Measurements from ENCODE around the gene TMEM63B.

The TMEM63B gene

DNA sequence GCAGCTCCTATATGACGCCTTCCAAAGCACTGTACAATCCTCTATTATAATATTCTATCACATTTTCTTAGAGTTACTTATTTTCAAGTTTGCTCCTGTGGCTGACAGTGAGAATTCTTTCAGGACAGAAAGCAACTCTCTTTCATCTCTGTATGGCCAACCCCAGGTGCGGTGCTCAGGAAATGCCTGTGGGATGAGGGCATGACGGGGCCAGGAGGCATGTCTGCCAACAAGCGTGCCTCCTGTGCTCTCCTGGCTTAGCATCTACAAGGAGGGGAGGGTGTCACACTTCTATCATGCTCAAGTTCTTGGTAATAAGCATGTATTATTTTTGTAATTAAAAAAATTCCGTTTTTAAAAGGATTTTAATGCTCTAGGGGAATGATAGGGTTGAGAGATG lies 11.5 kb upstream of the TMEM63B start:
- H3K27ac ChIP-seq = no peak overlapping the region
- TF ChIP-seq, protein P1, sequence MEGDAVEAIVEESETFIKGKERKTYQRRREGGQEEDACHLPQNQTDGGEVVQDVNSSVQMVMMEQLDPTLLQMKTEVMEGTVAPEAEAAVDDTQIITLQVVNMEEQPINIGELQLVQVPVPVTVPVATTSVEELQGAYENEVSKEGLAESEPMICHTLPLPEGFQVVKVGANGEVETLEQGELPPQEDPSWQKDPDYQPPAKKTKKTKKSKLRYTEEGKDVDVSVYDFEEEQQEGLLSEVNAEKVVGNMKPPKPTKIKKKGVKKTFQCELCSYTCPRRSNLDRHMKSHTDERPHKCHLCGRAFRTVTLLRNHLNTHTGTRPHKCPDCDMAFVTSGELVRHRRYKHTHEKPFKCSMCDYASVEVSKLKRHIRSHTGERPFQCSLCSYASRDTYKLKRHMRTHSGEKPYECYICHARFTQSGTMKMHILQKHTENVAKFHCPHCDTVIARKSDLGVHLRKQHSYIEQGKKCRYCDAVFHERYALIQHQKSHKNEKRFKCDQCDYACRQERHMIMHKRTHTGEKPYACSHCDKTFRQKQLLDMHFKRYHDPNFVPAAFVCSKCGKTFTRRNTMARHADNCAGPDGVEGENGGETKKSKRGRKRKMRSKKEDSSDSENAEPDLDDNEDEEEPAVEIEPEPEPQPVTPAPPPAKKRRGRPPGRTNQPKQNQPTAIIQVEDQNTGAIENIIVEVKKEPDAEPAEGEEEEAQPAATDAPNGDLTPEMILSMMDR (conservative IDR thresholded peaks at IDR 0.05) = no peak
- TF ChIP-seq ZFX (IDR thresholded peaks at IDR 0.05) = no peak

DNA sequence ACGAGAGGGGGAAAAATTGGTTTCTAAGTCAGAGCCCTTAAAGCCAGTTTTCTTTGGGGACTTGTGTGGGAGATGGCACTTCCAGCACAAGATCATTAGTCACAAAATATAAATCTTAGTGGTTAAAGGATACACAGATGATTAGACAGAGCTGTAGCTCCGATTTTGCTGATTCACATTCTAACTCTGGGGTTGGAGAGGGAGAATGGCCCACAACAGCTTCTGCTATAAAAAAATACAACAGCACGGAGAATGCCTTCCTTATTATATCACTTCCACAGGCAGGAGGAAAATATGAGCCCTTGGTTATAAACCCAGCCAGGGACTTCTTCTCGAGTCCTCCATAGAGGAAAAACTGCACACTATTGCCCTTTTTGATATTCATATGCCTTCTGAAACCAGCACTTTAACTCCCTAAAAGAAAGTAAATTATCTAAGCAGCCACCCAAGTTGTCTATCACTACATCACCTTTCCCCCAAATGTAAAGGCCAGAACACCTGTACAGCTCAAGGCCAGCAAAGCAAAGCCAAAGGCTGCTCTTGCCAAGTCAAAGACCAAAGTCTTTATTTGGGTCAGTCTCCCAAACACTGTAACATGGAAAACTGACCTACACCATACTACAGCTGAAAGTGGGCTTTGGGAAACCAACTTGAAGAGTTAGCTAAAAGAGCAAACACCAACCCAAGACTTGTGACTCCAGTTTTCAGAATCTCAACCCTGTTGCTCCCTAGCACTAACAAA lies 10.5 kb upstream of the TMEM63B start:
- TF ChIP-seq ZFX (IDR thresholded peaks at IDR 0.05) = no peak
- TF ChIP-seq, protein P1 (conservative IDR thresholded peaks at IDR 0.05) = no peak
- no peak overlapping the region for H3K27ac ChIP-seq

DNA sequence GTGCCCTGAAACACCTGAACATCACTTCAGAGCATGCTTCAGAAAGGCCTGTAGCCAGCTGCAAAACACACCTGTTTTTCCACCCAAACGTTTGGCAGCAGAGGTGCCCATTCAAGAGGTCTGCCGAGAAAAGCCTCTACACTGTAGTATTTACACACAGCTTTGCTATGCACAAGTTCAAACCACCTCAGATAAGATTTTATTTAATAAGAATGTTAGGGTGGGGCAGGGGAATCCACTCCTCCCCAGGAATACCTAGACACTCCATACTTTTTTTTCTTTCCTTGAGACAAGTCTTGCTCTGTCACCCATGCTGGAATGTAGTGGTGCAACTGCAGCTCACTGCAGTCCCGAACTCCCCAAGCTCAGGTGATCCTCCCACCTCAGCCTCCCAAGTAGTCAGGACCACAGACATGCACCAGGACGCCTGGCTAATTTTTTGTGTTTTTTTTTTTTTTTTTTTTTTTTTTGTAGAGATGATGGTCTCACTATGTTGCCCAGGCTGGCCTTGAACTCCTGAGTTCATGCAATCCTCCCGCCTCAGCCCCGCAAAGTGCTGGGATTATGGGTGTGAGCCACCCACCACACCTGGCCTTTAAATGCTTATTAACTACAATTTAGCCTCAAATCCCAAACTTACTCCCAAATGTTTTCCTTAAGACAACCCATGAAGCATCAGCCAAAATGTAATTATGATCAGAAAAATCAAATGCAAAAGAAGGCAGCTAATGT lies 9.8 kb upstream of the TMEM63B start:
- TF ChIP-seq ZFX (IDR thresholded peaks at IDR 0.05) = no peak
- TF ChIP-seq, protein P1 (conservative IDR thresholded peaks at IDR 0.05) = no peak
- H3K27ac ChIP-seq = no peak overlapping the region

DNA sequence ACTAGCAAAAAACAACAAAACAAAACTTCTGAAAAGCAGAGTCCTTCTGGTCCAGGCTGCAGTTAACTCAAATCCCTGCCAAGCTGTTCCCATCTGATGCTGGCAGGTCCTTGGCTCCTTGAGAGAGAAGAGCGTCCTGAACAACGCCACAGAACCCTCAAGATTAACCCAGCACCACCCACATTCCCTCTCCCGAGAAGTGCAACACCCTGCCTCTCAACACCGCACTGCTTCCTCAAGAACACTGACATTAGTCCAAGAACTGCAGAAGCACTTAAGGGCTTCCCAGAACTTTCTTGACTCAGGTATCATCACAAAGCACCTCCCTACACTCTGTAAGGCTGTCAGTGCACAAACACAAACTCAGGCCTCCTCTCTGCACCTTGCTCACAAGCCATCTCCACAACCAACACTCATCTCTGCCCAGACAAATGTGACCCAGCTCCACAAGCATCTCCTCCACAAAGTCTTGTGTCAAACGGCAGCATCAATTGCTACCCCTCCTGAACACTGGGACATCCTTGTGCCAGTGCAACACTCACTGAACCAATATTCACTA lies 7.6 kb upstream of the TMEM63B start:
- TF ChIP-seq ZFX (IDR thresholded peaks at IDR 0.05) = no peak
- TF ChIP-seq, protein P1 (conservative IDR thresholded peaks at IDR 0.05) = no peak
- H3K27ac ChIP-seq = no peak overlapping the region

DNA sequence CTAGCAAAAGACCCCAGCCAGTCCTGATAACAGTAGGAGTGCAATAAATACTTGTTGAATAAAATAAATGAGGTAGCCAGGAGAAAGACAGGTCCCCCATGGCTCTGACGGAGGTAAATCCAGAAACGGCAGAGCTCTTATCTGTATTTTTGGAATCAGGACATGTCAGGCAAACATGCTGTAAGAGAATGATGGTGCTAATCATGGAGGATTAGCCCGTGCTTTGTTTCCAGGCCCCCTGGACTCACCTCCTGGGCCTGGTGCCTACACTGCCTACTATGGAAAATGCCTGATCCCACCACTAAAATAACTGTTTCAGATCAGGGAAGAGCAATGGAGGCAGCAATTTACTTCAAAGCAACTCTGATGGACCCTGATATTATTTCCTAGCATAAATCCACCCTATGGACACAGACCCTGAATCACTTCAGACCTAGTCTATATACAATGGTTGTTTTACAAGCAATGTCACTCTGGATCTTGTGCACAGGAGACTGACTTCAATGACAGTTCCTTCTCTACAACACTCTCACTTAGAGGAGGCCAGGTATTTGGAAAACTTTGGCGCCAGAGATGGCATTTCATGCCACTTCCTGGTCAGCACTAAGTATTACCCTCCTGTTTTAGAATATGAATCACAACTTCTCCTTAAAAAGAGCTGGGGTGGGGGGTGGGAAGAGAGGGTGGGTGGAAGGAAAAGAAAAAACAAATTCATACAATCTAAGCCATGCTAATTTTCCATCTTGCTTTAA lies 6.5 kb upstream of the TMEM63B start:
- TF ChIP-seq, protein P1 (conservative IDR thresholded peaks at IDR 0.05) = no peak
- TF ChIP-seq ZFX (IDR thresholded peaks at IDR 0.05) = no peak
- H3K27ac ChIP-seq = no peak overlapping the region

DNA sequence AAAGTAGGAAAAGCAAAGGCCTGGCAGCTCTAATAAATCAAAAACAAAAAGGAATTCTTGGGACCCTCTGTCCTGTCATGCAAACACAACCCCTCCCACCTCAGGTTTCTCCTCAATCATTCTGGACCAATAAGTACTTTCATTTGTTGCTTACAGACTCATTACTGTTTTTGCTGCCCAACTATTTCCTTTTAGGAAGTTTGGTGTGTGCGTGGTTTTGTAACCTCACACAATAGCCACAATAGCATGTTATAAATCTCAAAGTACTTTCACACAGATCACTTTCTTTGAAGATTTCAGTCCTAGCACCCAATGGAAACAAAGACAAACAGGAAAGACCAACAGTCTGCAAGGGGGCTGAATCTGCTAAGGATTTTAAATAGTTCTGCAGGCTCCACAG lies 4.6 kb upstream of the TMEM63B start:
- no peak overlapping the region for H3K27ac ChIP-seq
- TF ChIP-seq, protein P1 (conservative IDR thresholded peaks at IDR 0.05) = no peak
- TF ChIP-seq ZFX (IDR thresholded peaks at IDR 0.05) = no peak
